Sigmoid colon (tissue), 4 donors: Measurements from ENCODE around the gene TSKU.

Experiments used
- EP300 ChIP-seq, 4 donors: sonication (generic); formaldehyde crosslinking; IDR thresholded peaks; one replicate each; pipeline ENCODE4 v1.6.1; 2017; ENCODE audit warnings: antibody characterized with exemption in 4 of 4
- POLR2A ChIP-seq, 2 donors: fragments of 450-650 bp; IDR thresholded peaks; one replicate each; pipeline ENCODE4 v1.6.1; 2016; ENCODE audit warnings: antibody characterized with exemption in 2 of 2, mild to moderate bottlenecking in 2 of 2, moderate library complexity in 2 of 2
- POLR2AphosphoS5 ChIP-seq, 4 donors: sonication (generic); formaldehyde crosslinking; IDR thresholded peaks; one replicate each; pipeline ENCODE4 v1.6.1; 2017; ENCODE audit warnings: antibody characterized with exemption in 4 of 4
- TF ChIP-seq, protein P1 (sequence below), 4 experiments: fragments of 450-650 bp in 3 of 4; fragments of 200-600 bp in 1 of 4; IDR thresholded peaks; one replicate each; pipeline ENCODE4 v1.5.1; 2016 to 2019; ENCODE audit warnings: antibody characterized with exemption in 4 of 4, mild to moderate bottlenecking in 3 of 4, moderate library complexity in 2 of 4

DNA sequence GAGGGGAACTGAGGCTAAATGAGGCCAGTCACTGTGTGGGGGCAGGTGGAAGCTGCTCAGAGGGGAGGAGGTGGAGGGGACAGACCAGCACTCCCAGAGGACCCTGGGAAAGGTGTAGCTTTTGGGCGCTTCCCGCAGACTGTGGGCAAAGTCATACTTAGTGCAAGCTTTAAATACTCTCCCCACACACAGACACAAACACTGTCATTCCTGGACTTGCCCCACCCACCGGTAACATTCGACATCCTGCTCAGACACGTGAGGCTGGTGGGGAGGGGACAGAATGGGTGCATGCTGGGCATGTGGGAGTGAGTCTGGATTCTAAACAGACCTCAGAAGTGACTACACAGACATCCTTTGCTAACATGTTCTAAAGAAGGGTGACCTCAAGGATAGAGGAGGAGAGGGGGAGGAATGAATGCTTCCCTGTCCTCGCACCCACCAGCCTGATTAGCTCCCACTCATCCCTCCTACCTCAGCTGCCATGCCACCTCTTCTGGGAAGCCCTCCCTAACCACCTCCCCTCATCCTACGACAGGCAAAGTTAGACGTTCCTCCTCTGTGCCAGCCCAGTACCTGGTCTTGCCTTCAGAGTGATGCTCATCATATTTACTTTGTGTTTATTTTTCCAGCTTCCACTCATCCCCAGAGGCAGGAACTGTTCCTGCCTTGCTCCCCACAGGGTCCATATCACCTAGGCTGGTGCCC lies 22.2 kb downstream of the TSKU start:
- TF ChIP-seq, protein P1, sequence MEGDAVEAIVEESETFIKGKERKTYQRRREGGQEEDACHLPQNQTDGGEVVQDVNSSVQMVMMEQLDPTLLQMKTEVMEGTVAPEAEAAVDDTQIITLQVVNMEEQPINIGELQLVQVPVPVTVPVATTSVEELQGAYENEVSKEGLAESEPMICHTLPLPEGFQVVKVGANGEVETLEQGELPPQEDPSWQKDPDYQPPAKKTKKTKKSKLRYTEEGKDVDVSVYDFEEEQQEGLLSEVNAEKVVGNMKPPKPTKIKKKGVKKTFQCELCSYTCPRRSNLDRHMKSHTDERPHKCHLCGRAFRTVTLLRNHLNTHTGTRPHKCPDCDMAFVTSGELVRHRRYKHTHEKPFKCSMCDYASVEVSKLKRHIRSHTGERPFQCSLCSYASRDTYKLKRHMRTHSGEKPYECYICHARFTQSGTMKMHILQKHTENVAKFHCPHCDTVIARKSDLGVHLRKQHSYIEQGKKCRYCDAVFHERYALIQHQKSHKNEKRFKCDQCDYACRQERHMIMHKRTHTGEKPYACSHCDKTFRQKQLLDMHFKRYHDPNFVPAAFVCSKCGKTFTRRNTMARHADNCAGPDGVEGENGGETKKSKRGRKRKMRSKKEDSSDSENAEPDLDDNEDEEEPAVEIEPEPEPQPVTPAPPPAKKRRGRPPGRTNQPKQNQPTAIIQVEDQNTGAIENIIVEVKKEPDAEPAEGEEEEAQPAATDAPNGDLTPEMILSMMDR (IDR thresholded peaks at IDR 0.05) = no peak
- TF ChIP-seq POLR2AphosphoS5 (IDR thresholded peaks at IDR 0.05) (no peak), EP300 (IDR thresholded peaks at IDR 0.05) (no peak), POLR2A (IDR thresholded peaks at IDR 0.05) (no peak)
